A673 (cell line): ENCODE results near the gene PITX3.

Source experiments
- CTCF ChIP-seq: fragments of 300-800, 200-600 bp; sonication (generic); conservative IDR thresholded peaks from 2 replicates; pipeline ENCODE4 v1.5.1; 2017; ENCODE audit warnings: low read depth, mild to moderate bottlenecking, antibody characterized with exemption, low read length, moderate library complexity, mixed read lengths
- EZH2 ChIP-seq: fragments of 200-600 bp; sonication (generic); IDR thresholded peaks from 2 replicates; pipeline ENCODE4 v1.6.1; 2017; ENCODE audit warnings: borderline replicate concordance, low read depth, mild to moderate bottlenecking, mixed read lengths, antibody characterized with exemption, low read length; ENCODE audit not compliant: poor library complexity, severe bottlenecking

- TF ChIP-seq CTCF (no peak), EZH2 (no peak)
Measured at GRCh38 chr10:102188298-102188940, 52.9 kb downstream of the PITX3 start.
